Measurements from ENCODE around the gene MEOX1. TPM values are rescaled to one million over a fixed set of nuclear protein-coding genes. Genes with fewer than 3 reads are reported as not detected.
"Not testable (repeated sequence)": the region's sequence is repeated elsewhere in the genome, so short reads cannot be mapped to it uniquely, and the experiment has no call there.

The MEOX1 gene
- total and polyA plus RNA-seq, 2 of the 4 experiments (the other 2 are of a cell fraction): 0.48 to 0.72 TPM

DNA sequence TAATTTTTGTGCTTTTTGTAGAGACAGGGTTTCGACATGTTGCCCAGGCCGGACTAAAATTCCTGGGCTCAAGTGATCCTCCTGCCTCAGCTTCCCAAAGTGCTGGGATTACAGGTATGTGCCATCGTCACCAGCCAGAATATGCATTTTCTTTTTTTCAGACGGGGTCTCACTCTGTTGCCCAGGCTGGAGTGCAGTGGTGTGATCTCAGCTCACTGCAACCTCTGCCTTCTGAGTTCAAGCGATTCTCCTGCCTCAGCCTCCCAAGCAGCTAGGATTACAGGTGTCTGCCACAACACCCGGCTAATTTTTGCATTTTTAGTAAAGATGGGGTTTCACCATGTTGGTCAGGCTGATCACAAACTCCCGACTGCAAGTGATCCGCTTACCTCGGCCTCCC lies 25.2 kb upstream of the MEOX1 start:
- 81% methylated on average over 4 of the region's 9 CpGs; no CpG with 5 or more reads in 1 of the 2 experiments for WGBS, 2 experiments (ENCODE audit: extremely low coverage in 2 of 2, insufficient read length in 1 of 2)

More for the DNA sequence above, 25.2 kb upstream of the MEOX1 start:
- H3K4me2 ChIP-seq (ENCODE audit: low read depth, low read length); H2AFZ ChIP-seq (replicated peaks; ENCODE audit: low read length, poor library complexity); H3K18ac ChIP-seq (ENCODE audit: low read depth, low read length); H3K56ac ChIP-seq (ENCODE audit: extremely low read depth, insufficient read depth, low read length); in situ Hi-C loops (cut with MboI; ENCODE audit: low sequenced_read_pairs); H3K4me3 ChIP-seq (ENCODE audit: insufficient read depth, low read depth, low read length); H4K5ac ChIP-seq (ENCODE audit: low read depth, low read length); ATAC-seq (ENCODE audit: low read depth); H3K27ac ChIP-seq (ENCODE audit: insufficient read depth, low read length); H2BK15ac ChIP-seq (ENCODE audit: low read depth, low read length); BruUV-seq (replicated peaks); H3K9me1 ChIP-seq (ENCODE audit: insufficient read depth, low read length); H2BK120ac ChIP-seq (ENCODE audit: low read depth, low read length); H2BK20ac ChIP-seq (ENCODE audit: low read depth, low read length); intact Hi-C loops (cut with micrococcal nuclease); H3K9me3 ChIP-seq (ENCODE audit: control insufficient read depth, insufficient read depth, low read length); H4K8ac ChIP-seq (ENCODE audit: low read depth in 2 of 2, low read length in 2 of 2); H4K91ac ChIP-seq (ENCODE audit: insufficient read depth, low read depth, low read length); H3K4me1 ChIP-seq (ENCODE audit: control insufficient read depth, insufficient read depth, low read length); H3K4ac ChIP-seq (ENCODE audit: low read depth, low read length); H3K36me3 ChIP-seq (ENCODE audit: control insufficient read depth, insufficient read depth, low read length); H2AK9ac ChIP-seq (replicated peaks; ENCODE audit: low read depth, low read length, poor library complexity); H3K23ac ChIP-seq (ENCODE audit: low read depth, low read length); dilution Hi-C loops (cut with HindIII; ENCODE audit: low sequenced_read_pairs, unreplicated experiment); H2AK5ac ChIP-seq (ENCODE audit: low read depth, low read length); H2BK5ac ChIP-seq (ENCODE audit: low read depth, low read length, poor library complexity, severe bottlenecking); CTCF ChIA-PET; H4K20me1 ChIP-seq (ENCODE audit: insufficient read depth, low read length); H3K14ac ChIP-seq (replicated peaks; ENCODE audit: low read depth, low read length); H3K9ac ChIP-seq (ENCODE audit: low read depth, low read length); DNase-seq; H3K79me1 ChIP-seq (ENCODE audit: low read depth in 1 of 2, low read length in 2 of 2): not testable (repeated sequence)
- POLR2A ChIA-PET (ENCODE audit: unreplicated experiment): interaction anchor here (0.6 kb wide), 1 partner anchor 161 kb away, joined by 4 read pairs; no protein-coding TSS in a partner anchor
- peaks cover 61% of the 10 kb centered on the region for H3K27me3 ChIP-seq (ENCODE audit: control insufficient read depth, insufficient read depth, low read length)

Data from IMR-90 (cell line).